ENCODE results near the gene NPIPA3. TPM values are rescaled to one million over a fixed set of nuclear protein-coding genes. Genes with fewer than 3 reads are reported as not detected.
"Not testable (repeated sequence)": the region's sequence is repeated elsewhere in the genome, so short reads cannot be mapped to it uniquely, and the experiment has no call there.

NPIPA3 gene
- total RNA-seq (1 to 10 TPM in 4 of 5 experiments, under 1 TPM in 1; 0.34 to 6.9 (median 3.1) TPM), polyA plus RNA-seq (not detected), total RNA-seq (not detected)

DNA sequence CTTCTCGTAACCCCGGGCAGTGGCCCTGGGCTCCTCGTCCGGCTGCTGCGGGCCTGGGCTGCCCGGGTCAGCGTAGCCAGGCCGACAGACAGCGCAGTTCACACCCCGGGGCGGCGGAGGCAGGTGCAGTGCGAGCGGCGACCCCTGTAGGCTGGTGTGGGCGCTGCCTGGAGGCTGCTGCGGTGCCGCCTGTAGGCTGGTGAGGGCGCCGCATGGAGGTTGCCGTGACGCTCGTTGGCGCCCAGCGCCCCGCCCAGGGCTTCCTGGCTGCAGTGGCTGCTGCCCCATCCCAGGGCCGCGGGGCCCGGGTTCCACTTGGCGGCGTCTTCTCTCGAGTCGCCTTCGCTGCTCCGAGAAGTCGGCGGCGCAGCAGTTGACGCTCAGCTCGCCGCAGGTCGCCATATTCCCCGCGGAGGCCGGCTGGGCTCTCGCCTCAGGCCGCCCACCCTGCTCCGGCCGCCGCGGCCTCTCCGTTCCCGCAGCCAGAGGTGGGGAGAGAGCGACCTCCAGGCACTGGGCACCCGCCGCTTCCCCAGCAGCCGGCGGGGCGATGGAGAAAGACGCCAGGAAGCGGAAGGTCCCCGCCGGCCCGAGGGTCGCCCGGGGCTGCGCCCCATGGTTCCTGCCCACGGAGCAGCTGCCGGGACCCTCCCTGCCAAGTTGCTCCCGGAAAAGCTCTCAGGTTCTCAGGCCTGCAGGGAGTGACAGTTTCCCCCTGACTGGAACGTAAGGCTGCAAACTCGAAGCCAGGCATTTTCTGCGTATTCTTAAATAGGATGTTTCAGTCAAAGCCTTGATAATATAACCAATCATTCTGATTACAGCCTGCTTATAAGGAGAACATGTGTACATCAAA, at the start of gene NPIPA3:
NPIPA3 (plus strand) TSS at position 256 of the 856 bp plus-strand sequence. CDS start 5,533 bp downstream, outside the sequence.
- H3K27ac ChIP-seq (ENCODE audit: low read depth, low read length); H3K4me3 Mint-ChIP-seq; H3K36me3 Mint-ChIP-seq; intact Hi-C loops (cut with micrococcal nuclease); H3K4me1 ChIP-seq (ENCODE audit: control insufficient read depth in 2 of 2, insufficient read depth in 2 of 2, low read length in 2 of 2); H3K9me3 ChIP-seq (ENCODE audit: control insufficient read depth in 2 of 3, low read length in 3 of 3); H3K4me1 Mint-ChIP-seq; POLR2A ChIA-PET; CTCF ChIA-PET; H3K27ac Mint-ChIP-seq; H3K36me3 ChIP-seq (ENCODE audit: control insufficient read depth in 2 of 3, insufficient read depth in 3 of 3, low read length in 3 of 3); H3K9me3 Mint-ChIP-seq; H3K27me3 ChIP-seq (ENCODE audit: control insufficient read depth in 2 of 2, insufficient read depth in 2 of 2, low read length in 2 of 2); H3K4me3 ChIP-seq (ENCODE audit: low read length); DNase-seq; H3K27me3 Mint-ChIP-seq: not testable (repeated sequence)
- peak; percentile 100 for ATAC-seq

DNA sequence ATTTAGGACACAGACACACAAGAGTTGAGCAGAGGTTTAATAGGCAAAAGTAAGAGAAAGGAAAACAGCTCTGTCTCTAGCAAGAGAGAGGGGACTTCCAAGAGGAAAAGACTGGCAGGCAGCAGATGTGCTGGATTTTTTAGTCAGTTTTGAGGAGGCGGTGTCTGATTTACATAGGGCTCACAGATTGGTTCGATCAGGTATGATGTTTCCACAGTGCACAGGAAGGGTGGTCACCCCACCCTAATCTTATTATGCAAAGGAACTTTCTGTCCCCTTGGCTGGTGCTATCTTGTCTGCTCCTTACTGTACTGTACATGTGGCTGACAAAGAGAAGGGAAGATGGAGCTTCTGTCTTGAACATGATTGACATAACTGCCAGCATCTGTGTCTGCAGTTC, 45.1 kb upstream of the NPIPA3 start:
- intact Hi-C loops (cut with micrococcal nuclease), result no loop called here
- H3K36me3 Mint-ChIP-seq, result peaks cover 8 to 31% (median 16%) of the 10 kb centered on the region in 5 donors
- peak overlapping the region in 5 of 9 donors; percentile 8 to 60 (median 19) for H3K27ac Mint-ChIP-seq
- H3K4me3 ChIP-seq (ENCODE audit: low read length), result no peak overlapping the region
- peaks cover 5 to 74% (median 28%) of the 10 kb centered on the region in 3 experiments for H3K36me3 ChIP-seq (ENCODE audit: control insufficient read depth in 2 of 3, insufficient read depth in 3 of 3, low read length in 3 of 3)
- H3K27ac ChIP-seq (ENCODE audit: low read depth, low read length), result no peak overlapping the region
- no peaks in the 10 kb centered on the region for H3K4me1 ChIP-seq (ENCODE audit: control insufficient read depth in 2 of 2, insufficient read depth in 2 of 2, low read length in 2 of 2)
- H3K4me3 Mint-ChIP-seq, result no peak overlapping the region
- H3K27me3 Mint-ChIP-seq, result no peaks in the 10 kb centered on the region
- no peaks in the 10 kb centered on the region for H3K9me3 ChIP-seq (ENCODE audit: control insufficient read depth in 2 of 3, low read length in 3 of 3)
- ChIA-PET CTCF (no interaction called here), POLR2A (no interaction called here)
- no peak for DNase-seq
- ATAC-seq, result no peak
- peaks cover 0 to 6% (median 4%) of the 10 kb centered on the region in 7 donors for H3K4me1 Mint-ChIP-seq
- H3K9me3 Mint-ChIP-seq, result no peaks in the 10 kb centered on the region
- no peaks in the 10 kb centered on the region for H3K27me3 ChIP-seq (ENCODE audit: control insufficient read depth in 2 of 2, insufficient read depth in 2 of 2, low read length in 2 of 2)

DNA sequence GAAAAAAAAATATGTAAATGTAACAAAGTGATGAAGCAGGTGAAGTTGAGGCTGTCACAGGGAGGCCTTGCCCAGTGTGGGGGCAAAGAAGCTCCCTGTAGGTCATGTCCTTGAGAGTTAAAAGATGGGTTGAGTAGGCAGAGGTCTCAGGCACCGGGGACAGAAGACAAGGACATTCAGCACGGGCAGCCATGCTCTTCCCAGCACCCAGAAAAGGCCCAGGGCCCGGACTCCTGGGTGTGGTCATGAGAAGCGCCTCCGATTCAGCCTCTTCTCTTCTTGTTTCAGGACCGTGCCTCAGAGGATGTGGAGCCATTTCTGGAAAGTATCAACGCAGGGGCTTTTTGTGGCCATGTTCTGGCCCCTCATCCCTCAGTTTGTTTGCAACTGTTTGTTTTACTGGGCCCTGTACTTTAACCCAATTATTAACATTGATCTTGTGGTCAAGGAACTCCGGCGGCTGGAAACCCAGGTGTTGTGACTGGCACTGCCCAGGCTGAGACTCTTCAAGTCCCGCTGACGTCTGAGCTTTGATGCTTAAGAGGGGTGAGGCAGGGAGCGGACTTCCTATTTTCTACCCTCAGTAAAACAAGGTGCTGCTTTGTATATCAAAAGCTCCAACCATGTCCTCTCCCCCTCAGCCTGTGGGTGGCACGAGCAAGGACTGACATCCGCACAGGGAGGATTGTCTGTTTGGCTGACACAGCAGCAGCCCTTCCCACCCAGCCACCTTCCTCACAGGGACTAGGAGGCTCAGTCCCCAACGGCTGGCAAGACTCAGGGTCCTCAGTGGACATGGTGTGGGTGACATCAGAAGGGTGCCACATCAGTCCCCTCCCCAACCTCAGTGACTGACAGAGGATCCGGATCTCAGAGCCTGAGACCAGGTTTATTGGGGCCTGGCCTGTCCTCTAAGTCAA, 35.6 kb upstream of the NPIPA3 start:
- H3K36me3 Mint-ChIP-seq, result peaks cover 0 to 57% (median 29%) of the 10 kb centered on the region in 5 donors
- H3K27ac Mint-ChIP-seq, result peak overlapping the region in 3 of 9 donors; percentile 19 to 40 (median 36)
- DNase-seq, result no peak
- no peaks in the 10 kb centered on the region for H3K9me3 ChIP-seq (ENCODE audit: control insufficient read depth in 2 of 3, low read length in 3 of 3)
- H3K27ac ChIP-seq (ENCODE audit: low read depth, low read length), result no peak overlapping the region
- H3K4me3 ChIP-seq (ENCODE audit: low read length), result no peak overlapping the region
- no peaks in the 10 kb centered on the region for H3K27me3 Mint-ChIP-seq
- ChIA-PET POLR2A (no interaction called here), CTCF (no interaction called here)
- H3K27me3 ChIP-seq (ENCODE audit: control insufficient read depth in 2 of 2, insufficient read depth in 2 of 2, low read length in 2 of 2), result no peaks in the 10 kb centered on the region
- H3K4me1 Mint-ChIP-seq, result peaks cover 0 to 8% (median 4%) of the 10 kb centered on the region in 7 donors
- H3K4me1 ChIP-seq (ENCODE audit: control insufficient read depth in 2 of 2, insufficient read depth in 2 of 2, low read length in 2 of 2), result no peaks in the 10 kb centered on the region
- H3K4me3 Mint-ChIP-seq, result no peak overlapping the region
- H3K9me3 Mint-ChIP-seq, result peaks cover 0 to 3% (median 0%) of the 10 kb centered on the region in 11 donors
- no peak for ATAC-seq
- intact Hi-C loops (cut with micrococcal nuclease), result no loop called here
- peaks cover under 1 to 65% (median 21%) of the 10 kb centered on the region in 3 experiments for H3K36me3 ChIP-seq (ENCODE audit: control insufficient read depth in 2 of 3, insufficient read depth in 3 of 3, low read length in 3 of 3)

DNA sequence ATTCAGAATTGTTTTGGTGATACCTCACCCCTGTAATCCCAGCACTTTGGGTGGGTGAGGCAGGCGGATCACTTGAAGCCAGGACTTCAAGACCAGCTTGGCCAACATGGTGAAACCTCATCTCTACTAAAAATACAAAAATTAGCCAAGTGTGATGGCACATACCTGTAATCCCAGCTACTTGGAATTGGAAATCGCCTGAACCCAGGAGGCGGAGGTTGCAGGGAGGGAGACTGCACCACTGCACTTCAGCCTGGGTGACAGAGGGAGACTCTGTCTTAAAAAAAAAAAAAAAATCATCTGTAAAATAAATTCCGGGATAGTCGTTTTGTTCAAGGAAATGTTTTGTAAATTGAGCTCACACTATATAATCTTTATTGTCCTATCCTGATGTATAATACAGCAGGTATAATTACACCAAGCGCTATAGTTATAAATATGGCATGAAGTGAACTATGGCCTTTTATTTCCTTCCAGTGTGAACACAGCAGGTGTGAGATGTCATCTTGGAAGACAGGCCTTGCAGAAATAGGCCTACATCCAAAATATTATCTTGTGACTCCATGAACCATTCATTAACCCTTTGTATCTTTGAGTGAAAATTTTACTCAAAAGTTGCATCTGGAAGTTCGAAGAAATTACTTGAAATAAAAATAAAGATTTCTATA, 34.5 kb upstream of the NPIPA3 start:
- H3K27me3 Mint-ChIP-seq, result no peaks in the 10 kb centered on the region
- intact Hi-C loops (cut with micrococcal nuclease), result no loop called here
- no peak overlapping the region for H3K27ac Mint-ChIP-seq
- H3K4me3 Mint-ChIP-seq, result no peak overlapping the region
- H3K27ac ChIP-seq (ENCODE audit: low read depth, low read length), result no peak overlapping the region
- ATAC-seq (no peak), DNase-seq (no peak)
- no peaks in the 10 kb centered on the region for H3K9me3 ChIP-seq (ENCODE audit: control insufficient read depth in 2 of 3, low read length in 3 of 3)
- peaks cover 0 to 53% (median 26%) of the 10 kb centered on the region in 5 donors for H3K36me3 Mint-ChIP-seq
- peaks cover 0 to 12% (median 9%) of the 10 kb centered on the region in 7 donors for H3K4me1 Mint-ChIP-seq
- no peaks in the 10 kb centered on the region for H3K4me1 ChIP-seq (ENCODE audit: control insufficient read depth in 2 of 2, insufficient read depth in 2 of 2, low read length in 2 of 2)
- H3K9me3 Mint-ChIP-seq, result peaks cover 0 to 3% (median 0%) of the 10 kb centered on the region in 11 donors
- POLR2A ChIA-PET, result no interaction called here
- peaks cover 0 to 54% (median 21%) of the 10 kb centered on the region in 3 experiments for H3K36me3 ChIP-seq (ENCODE audit: control insufficient read depth in 2 of 3, insufficient read depth in 3 of 3, low read length in 3 of 3)
- no peaks in the 10 kb centered on the region for H3K27me3 ChIP-seq (ENCODE audit: control insufficient read depth in 2 of 2, insufficient read depth in 2 of 2, low read length in 2 of 2)
- CTCF ChIA-PET, result no interaction called here
- no peak overlapping the region for H3K4me3 ChIP-seq (ENCODE audit: low read length)

DNA sequence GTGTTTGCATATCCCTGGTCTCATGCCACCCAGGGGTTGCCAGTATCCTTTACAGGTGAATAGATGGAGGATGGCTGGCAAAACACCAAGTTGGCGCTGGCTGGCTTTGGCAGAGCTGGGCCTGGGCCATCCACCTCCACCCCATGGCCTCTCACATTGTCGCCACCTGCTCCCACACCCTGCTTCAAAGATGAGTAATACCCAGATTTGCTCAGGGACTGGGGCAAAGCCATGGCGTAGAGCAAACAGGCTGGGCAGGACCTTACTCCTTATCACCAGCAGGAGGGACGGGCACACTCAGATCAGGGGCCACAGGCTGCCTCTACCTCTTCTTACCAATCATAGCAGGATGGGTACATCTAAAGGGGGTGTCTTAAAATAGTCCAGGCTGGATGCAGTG, 33.4 kb upstream of the NPIPA3 start:
- no peak overlapping the region for H3K27ac ChIP-seq (ENCODE audit: low read depth, low read length)
- intact Hi-C loops (cut with micrococcal nuclease), result no loop called here
- H3K4me1 Mint-ChIP-seq, result peaks cover 4 to 17% (median 14%) of the 10 kb centered on the region in 7 donors
- H3K4me1 ChIP-seq (ENCODE audit: control insufficient read depth in 2 of 2, insufficient read depth in 2 of 2, low read length in 2 of 2), result no peaks in the 10 kb centered on the region
- peaks cover 0 to 44% (median 23%) of the 10 kb centered on the region in 5 donors for H3K36me3 Mint-ChIP-seq
- no peaks in the 10 kb centered on the region for H3K27me3 Mint-ChIP-seq
- peaks cover 0 to 43% (median 12%) of the 10 kb centered on the region in 3 experiments for H3K36me3 ChIP-seq (ENCODE audit: control insufficient read depth in 2 of 3, insufficient read depth in 3 of 3, low read length in 3 of 3)
- ChIA-PET POLR2A (no interaction called here), CTCF (no interaction called here)
- ATAC-seq (no peak), DNase-seq (no peak)
- no peaks in the 10 kb centered on the region for H3K9me3 ChIP-seq (ENCODE audit: control insufficient read depth in 2 of 3, low read length in 3 of 3)
- no peak overlapping the region for H3K4me3 Mint-ChIP-seq
- H3K27ac Mint-ChIP-seq, result peak overlapping the region in 1 of 9 donors; percentile 3
- H3K27me3 ChIP-seq (ENCODE audit: control insufficient read depth in 2 of 2, insufficient read depth in 2 of 2, low read length in 2 of 2), result no peaks in the 10 kb centered on the region
- peaks cover 0 to 3% (median 0%) of the 10 kb centered on the region in 11 donors for H3K9me3 Mint-ChIP-seq
- no peak overlapping the region for H3K4me3 ChIP-seq (ENCODE audit: low read length)

DNA sequence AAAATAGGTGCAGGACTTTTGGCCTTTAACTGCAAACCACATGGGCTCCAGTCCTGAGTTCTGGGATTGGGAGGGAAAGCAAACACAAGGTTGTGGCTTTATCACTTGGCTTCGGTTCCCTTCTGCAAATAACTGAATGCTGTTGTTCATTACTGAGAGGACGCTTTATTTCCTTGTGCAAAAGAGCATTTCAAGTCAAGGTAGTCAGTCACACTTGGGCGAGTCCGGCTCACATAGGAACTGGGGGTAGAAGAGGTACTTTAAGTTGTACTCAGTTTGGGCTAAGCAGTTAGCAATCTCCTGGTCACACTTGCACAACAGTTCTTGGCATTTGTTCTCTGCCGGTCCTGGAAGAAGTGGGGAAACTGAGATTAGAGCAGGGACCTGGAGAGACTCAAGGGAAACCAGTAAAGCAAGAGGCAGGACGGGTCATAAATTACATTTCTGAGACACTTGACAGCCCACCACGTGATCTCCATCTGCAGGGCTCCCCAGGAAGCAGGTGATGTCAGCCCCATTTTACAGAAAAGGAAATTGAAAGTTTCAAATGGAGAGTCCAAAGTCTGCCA, 30.7 kb upstream of the NPIPA3 start:
- no peak for DNase-seq
- no peak overlapping the region for H3K4me3 ChIP-seq (ENCODE audit: low read length)
- intact Hi-C loops (cut with micrococcal nuclease), result no loop called here

More for the DNA sequence above, 30.7 kb upstream of the NPIPA3 start:
- H3K4me1 ChIP-seq (ENCODE audit: control insufficient read depth in 2 of 2, insufficient read depth in 2 of 2, low read length in 2 of 2), result no peaks in the 10 kb centered on the region
- no peak overlapping the region for H3K27ac ChIP-seq (ENCODE audit: low read depth, low read length)
- H3K4me1 Mint-ChIP-seq, result peaks cover 4 to 17% (median 14%) of the 10 kb centered on the region in 7 donors
- H3K4me3 Mint-ChIP-seq, result peak overlapping the region in 1 of 10 donors; percentile 10
- peak overlapping the region in 7 of 9 donors; percentile 1 to 60 (median 18) for H3K27ac Mint-ChIP-seq
- H3K36me3 Mint-ChIP-seq, result peaks cover 0 to 20% (median 4%) of the 10 kb centered on the region in 5 donors
- peaks cover 0 to 5% (median 0%) of the 10 kb centered on the region in 11 donors for H3K9me3 Mint-ChIP-seq
- ChIA-PET CTCF (no interaction called here), POLR2A (no interaction called here)
- ATAC-seq, result no peak
- H3K9me3 ChIP-seq (ENCODE audit: control insufficient read depth in 2 of 3, low read length in 3 of 3), result no peaks in the 10 kb centered on the region
- no peaks in the 10 kb centered on the region for H3K27me3 ChIP-seq (ENCODE audit: control insufficient read depth in 2 of 2, insufficient read depth in 2 of 2, low read length in 2 of 2)
- H3K36me3 ChIP-seq (ENCODE audit: control insufficient read depth in 2 of 3, insufficient read depth in 3 of 3, low read length in 3 of 3), result peaks cover 0 to 19% (median 0%) of the 10 kb centered on the region in 3 experiments
- H3K27me3 Mint-ChIP-seq, result no peaks in the 10 kb centered on the region
